ENCODE data around the gene EFEMP2. TPM values are rescaled to one million over a fixed set of nuclear protein-coding genes. Genes with fewer than 3 reads are reported as not detected.

Gene EFEMP2
- total and polyA plus RNA-seq, 2 experiments from 2014 or later: 7.4 to 9.4 TPM

GRCh38 chr11:65882120-65883057 is 9.8 kb upstream of the EFEMP2 start:
- Mint-ChIP-seq H3K9me3 (peaks cover 2% of the 10 kb centered on the region; the same call in 1 of the 3 replicates), H3K36me3 (ENCODE audit: low read depth) (peaks cover 44% of the 10 kb centered on the region), H3K4me1 (peaks cover 13% of the 10 kb centered on the region), H3K4me3 (no peak overlapping the region), H3K27me3 (ENCODE audit: insufficient read depth, low read depth, poor library complexity) (peaks cover 16% of the 10 kb centered on the region), H3K27ac (no peak overlapping the region)
- no peak for TF ChIP-seq ZNF114 (CRISPR knock-in tag; IDR thresholded peaks at IDR 0.05)
- TF ChIP-seq CREB1 (CRISPR knock-in tag; IDR thresholded peaks at IDR 0.05; ENCODE audit: low read depth): no peak
- TF ChIP-seq, protein P1, sequence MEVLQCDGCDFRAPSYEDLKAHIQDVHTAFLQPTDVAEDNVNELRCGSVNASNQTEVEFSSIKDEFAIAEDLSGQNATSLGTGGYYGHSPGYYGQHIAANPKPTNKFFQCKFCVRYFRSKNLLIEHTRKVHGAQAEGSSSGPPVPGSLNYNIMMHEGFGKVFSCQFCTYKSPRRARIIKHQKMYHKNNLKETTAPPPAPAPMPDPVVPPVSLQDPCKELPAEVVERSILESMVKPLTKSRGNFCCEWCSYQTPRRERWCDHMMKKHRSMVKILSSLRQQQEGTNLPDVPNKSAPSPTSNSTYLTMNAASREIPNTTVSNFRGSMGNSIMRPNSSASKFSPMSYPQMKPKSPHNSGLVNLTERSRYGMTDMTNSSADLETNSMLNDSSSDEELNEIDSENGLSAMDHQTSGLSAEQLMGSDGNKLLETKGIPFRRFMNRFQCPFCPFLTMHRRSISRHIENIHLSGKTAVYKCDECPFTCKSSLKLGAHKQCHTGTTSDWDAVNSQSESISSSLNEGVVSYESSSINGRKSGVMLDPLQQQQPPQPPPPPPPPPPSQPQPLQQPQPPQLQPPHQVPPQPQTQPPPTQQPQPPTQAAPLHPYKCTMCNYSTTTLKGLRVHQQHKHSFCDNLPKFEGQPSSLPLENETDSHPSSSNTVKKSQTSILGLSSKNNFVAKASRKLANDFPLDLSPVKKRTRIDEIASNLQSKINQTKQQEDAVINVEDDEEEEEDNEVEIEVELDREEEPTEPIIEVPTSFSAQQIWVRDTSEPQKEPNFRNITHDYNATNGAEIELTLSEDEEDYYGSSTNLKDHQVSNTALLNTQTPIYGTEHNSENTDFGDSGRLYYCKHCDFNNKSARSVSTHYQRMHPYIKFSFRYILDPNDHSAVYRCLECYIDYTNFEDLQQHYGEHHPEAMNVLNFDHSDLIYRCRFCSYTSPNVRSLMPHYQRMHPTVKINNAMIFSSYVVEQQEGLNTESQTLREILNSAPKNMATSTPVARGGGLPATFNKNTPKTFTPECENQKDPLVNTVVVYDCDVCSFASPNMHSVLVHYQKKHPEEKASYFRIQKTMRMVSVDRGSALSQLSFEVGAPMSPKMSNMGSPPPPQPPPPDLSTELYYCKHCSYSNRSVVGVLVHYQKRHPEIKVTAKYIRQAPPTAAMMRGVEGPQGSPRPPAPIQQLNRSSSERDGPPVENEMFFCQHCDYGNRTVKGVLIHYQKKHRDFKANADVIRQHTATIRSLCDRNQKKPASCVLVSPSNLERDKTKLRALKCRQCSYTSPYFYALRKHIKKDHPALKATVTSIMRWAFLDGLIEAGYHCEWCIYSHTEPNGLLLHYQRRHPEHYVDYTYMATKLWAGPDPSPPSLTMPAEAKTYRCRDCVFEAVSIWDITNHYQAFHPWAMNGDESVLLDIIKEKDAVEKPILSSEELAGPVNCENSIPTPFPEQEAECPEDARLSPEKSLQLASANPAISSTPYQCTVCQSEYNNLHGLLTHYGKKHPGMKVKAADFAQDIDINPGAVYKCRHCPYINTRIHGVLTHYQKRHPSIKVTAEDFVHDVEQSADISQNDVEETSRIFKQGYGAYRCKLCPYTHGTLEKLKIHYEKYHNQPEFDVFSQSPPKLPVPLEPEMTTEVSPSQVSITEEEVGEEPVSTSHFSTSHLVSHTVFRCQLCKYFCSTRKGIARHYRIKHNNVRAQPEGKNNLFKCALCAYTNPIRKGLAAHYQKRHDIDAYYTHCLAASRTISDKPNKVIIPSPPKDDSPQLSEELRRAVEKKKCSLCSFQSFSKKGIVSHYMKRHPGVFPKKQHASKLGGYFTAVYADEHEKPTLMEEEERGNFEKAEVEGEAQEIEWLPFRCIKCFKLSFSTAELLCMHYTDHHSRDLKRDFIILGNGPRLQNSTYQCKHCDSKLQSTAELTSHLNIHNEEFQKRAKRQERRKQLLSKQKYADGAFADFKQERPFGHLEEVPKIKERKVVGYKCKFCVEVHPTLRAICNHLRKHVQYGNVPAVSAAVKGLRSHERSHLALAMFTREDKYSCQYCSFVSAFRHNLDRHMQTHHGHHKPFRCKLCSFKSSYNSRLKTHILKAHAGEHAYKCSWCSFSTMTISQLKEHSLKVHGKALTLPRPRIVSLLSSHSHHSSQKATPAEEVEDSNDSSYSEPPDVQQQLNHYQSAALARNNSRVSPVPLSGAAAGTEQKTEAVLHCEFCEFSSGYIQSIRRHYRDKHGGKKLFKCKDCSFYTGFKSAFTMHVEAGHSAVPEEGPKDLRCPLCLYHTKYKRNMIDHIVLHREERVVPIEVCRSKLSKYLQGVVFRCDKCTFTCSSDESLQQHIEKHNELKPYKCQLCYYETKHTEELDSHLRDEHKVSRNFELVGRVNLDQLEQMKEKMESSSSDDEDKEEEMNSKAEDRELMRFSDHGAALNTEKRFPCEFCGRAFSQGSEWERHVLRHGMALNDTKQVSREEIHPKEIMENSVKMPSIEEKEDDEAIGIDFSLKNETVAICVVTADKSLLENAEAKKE (CRISPR knock-in tag; IDR thresholded peaks at IDR 0.05): no peak
- no peak for TF ChIP-seq REST (IDR thresholded peaks at IDR 0.05; ENCODE audit: unreplicated experiment)
- TF ChIP-seq JUNB (IDR thresholded peaks at IDR 0.05; ENCODE audit: unreplicated experiment): no peak
- no peak for TF ChIP-seq ZNF331 (CRISPR knock-in tag; IDR thresholded peaks at IDR 0.05; ENCODE audit: low read depth)
- TF ChIP-seq ETS1 (IDR thresholded peaks at IDR 0.05): no peak
- no peak for TF ChIP-seq NANOG (IDR thresholded peaks at IDR 0.05; ENCODE audit: borderline replicate concordance)
- no peak for TF ChIP-seq POLR2AphosphoS5 (IDR thresholded peaks at IDR 0.05; ENCODE audit: low read depth)
- TF ChIP-seq, protein P2, sequence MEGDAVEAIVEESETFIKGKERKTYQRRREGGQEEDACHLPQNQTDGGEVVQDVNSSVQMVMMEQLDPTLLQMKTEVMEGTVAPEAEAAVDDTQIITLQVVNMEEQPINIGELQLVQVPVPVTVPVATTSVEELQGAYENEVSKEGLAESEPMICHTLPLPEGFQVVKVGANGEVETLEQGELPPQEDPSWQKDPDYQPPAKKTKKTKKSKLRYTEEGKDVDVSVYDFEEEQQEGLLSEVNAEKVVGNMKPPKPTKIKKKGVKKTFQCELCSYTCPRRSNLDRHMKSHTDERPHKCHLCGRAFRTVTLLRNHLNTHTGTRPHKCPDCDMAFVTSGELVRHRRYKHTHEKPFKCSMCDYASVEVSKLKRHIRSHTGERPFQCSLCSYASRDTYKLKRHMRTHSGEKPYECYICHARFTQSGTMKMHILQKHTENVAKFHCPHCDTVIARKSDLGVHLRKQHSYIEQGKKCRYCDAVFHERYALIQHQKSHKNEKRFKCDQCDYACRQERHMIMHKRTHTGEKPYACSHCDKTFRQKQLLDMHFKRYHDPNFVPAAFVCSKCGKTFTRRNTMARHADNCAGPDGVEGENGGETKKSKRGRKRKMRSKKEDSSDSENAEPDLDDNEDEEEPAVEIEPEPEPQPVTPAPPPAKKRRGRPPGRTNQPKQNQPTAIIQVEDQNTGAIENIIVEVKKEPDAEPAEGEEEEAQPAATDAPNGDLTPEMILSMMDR (conservative IDR thresholded peaks at IDR 0.05; ENCODE audit: low read depth in 2 of 2): no peak
- no peak for TF ChIP-seq EZH2phosphoT487 (IDR thresholded peaks at IDR 0.05; ENCODE audit: unreplicated experiment)
- TF ChIP-seq EZH2 (IDR thresholded peaks at IDR 0.05; ENCODE audit: low read depth, unreplicated experiment): no peak
- TF ChIP-seq STAT1 (IDR thresholded peaks at IDR 0.05; ENCODE audit: unreplicated experiment): no peak
- Histone ChIP-seq H3K9me2 (ENCODE audit: insufficient read depth) (no peaks in the 10 kb centered on the region), H3K4me1 (ENCODE audit: insufficient read depth) (peaks cover 5% of the 10 kb centered on the region; the same call in 1 of the 2 replicates), H3K4me3 (no peak overlapping the region), H3F3A (replicated peaks; ENCODE audit: low read depth) (peaks cover 16% of the 10 kb centered on the region), H3K27ac (ENCODE audit: low read depth) (no peak overlapping the region), H4K20me1 (replicated peaks; ENCODE audit: insufficient read depth) (peaks cover 15% of the 10 kb centered on the region; the same call in 1 of the 2 replicates), H2AFZ (no peak overlapping the region), H3K36me3 (ENCODE audit: insufficient read depth) (peaks cover 14% of the 10 kb centered on the region; the same call in 1 of the 2 replicates), H3K27me3 (ENCODE audit: insufficient read depth) (no peaks in the 10 kb centered on the region), H3K4me2 (no peak overlapping the region), H3K79me2 (replicated peaks; ENCODE audit: insufficient read depth) (0 out of 2 replicates have a peak, but pooled peaks cover 9% of the 10 kb centered on the region)
- DNase-seq (ENCODE audit: low spot score) (no peak), ATAC-seq (no peak)

Measured in GM23338 (cell line).